Measurements from ENCODE around the gene KLHDC1. TPM values are rescaled to one million over a fixed set of nuclear protein-coding genes. Genes with fewer than 3 reads are reported as not detected.

The KLHDC1 gene
- total and polyA plus RNA-seq, 4 donors: 0.65 to 10.0 (median 4.8) TPM

GRCh38 chr14:49766839-49767238 is 73.9 kb downstream of the KLHDC1 start:
- H3K27me3 ChIP-seq (ENCODE audit: control insufficient read depth in 3 of 3, insufficient read depth in 3 of 3, low read length in 2 of 3): no peaks in the 10 kb centered on the region
- TF ChIP-seq CTCF (IDR thresholded peaks at IDR 0.05; ENCODE audit: control extremely low read depth, extremely low read depth): no peak
- WGBS, 2 donors: 75 to 87% methylated on average over 10 of the region's 10 CpGs
- DNase-seq (peak in 2 of 3 donors; percentile 26 to 30), ATAC-seq (ENCODE audit: insufficient read depth, low FRiP score) (no peak)
- no peak overlapping the region for H3K4me3 ChIP-seq
- H3K9me3 ChIP-seq (ENCODE audit: control insufficient read depth in 4 of 4, insufficient read depth in 3 of 4, low read length in 3 of 4): no peaks in the 10 kb centered on the region
- peak overlapping the region; percentile 80 to 94 for H3K27ac ChIP-seq (ENCODE audit: low read depth in 1 of 2, low read length in 1 of 2)
- H3K4me1 ChIP-seq (ENCODE audit: control insufficient read depth in 5 of 5, insufficient read depth in 5 of 5, low read length in 5 of 5): peaks cover 7 to 29% (median 16%) of the 10 kb centered on the region in 5 donors
- H3K9ac ChIP-seq (ENCODE audit: insufficient read depth in 1 of 2, low read length in 2 of 2): peak overlapping the region; percentile 87 to 97
- peaks cover 0 to 6% (median under 1%) of the 10 kb centered on the region in 4 donors for H3K36me3 ChIP-seq (ENCODE audit: control insufficient read depth in 4 of 4, insufficient read depth in 4 of 4, low read length in 4 of 4)

DNA sequence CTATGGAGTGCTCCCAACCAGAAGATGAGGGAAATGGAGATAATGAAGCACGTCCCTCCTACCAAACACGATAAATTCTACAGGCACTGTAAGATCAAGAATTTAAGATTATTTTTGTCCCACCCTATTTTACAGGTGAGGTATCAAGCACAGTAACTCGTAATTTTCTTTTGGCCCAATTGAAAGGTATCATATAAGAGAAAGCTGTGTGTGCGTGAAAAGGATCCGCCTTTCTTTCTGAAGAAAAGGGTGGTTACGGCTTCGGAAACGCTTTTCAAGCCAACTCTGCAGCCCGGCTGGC is 74.3 kb downstream of the KLHDC1 start:
- H3K27ac ChIP-seq (ENCODE audit: low read depth in 1 of 2, low read length in 1 of 2): peak overlapping the region; percentile 94 to 100
- peaks cover 0 to 6% (median 3%) of the 10 kb centered on the region in 4 donors for H3K36me3 ChIP-seq (ENCODE audit: control insufficient read depth in 4 of 4, insufficient read depth in 4 of 4, low read length in 4 of 4)
- H3K9ac ChIP-seq (ENCODE audit: insufficient read depth in 1 of 2, low read length in 2 of 2): peak overlapping the region; percentile 87 to 97
- peaks cover 7 to 29% (median 16%) of the 10 kb centered on the region in 5 donors for H3K4me1 ChIP-seq (ENCODE audit: control insufficient read depth in 5 of 5, insufficient read depth in 5 of 5, low read length in 5 of 5)
- H3K4me3 ChIP-seq: peak overlapping the region; percentile 94
- DNase-seq (no peak), ATAC-seq (ENCODE audit: insufficient read depth, low FRiP score) (no peak)
- no peak for TF ChIP-seq CTCF (IDR thresholded peaks at IDR 0.05; ENCODE audit: control extremely low read depth, extremely low read depth)
- 0% methylated on average over 9 of the region's 9 CpGs for WGBS, 2 donors
- H3K27me3 ChIP-seq (ENCODE audit: control insufficient read depth in 3 of 3, insufficient read depth in 3 of 3, low read length in 2 of 3): no peaks in the 10 kb centered on the region
- no peaks in the 10 kb centered on the region for H3K9me3 ChIP-seq (ENCODE audit: control insufficient read depth in 4 of 4, insufficient read depth in 3 of 4, low read length in 3 of 4)

DNA sequence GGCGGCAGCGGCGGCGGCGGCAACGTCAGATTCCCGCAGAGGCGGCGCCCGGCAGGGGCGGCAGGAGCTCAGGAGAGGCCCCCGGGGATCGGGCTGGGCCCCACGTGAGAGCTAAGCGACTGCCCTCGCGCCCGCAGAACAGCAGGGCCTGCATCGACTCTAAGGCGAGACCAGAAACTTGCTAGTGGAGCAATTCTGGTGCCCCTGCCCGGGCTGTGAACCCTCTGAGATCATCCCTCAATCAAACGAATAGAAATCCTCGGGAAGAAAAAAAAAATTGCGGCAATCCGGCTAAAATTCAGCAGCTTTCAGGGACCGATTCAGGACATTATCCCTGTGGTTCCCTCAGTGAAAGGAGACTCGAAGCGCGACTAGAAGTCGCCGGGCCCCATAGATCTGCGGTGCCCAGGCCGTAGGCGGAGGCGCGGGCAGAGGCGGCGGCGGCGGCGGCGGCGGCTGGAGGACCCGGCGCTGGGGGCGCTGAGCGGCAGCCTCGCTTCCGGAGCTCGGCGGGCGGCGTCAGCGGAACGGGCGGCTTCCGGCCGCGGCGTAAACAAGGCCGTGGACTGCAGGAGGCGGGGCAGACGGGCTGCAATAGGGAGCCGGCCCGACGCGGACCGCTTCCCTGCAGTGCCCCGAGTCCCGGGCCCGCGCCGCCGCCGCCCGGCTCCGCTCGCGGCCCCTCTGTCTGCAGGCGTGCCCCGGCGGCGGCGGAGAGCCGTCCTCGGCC is 74.8 kb downstream of the KLHDC1 start, which contains the start of gene KLHDC2:
KLHDC2 (plus strand) TSS at position 583 of the 730 bp plus-strand sequence. CDS start 316 bp downstream, outside the sequence.
- Histone ChIP-seq H3K9ac (ENCODE audit: insufficient read depth in 1 of 2, low read length in 2 of 2) (peak within 1 kb of the TSS; percentile 93 to 99), H3K4me3 (peak within 1 kb of the TSS; percentile 94), H3K4me1 (ENCODE audit: control insufficient read depth in 5 of 5, insufficient read depth in 5 of 5, low read length in 5 of 5) (peaks cover 7 to 29% (median 16%) of the 10 kb centered on the region in 5 donors), H3K36me3 (ENCODE audit: control insufficient read depth in 4 of 4, insufficient read depth in 4 of 4, low read length in 4 of 4) (peaks cover 0 to 9% (median 4%) of the 10 kb centered on the region in 4 donors), H3K27me3 (ENCODE audit: control insufficient read depth in 3 of 3, insufficient read depth in 3 of 3, low read length in 2 of 3) (no peaks in the 10 kb centered on the region), H3K27ac (ENCODE audit: low read depth in 1 of 2, low read length in 1 of 2) (peak within 1 kb of the TSS; percentile 94 to 100), H3K9me3 (ENCODE audit: control insufficient read depth in 4 of 4, insufficient read depth in 3 of 4, low read length in 3 of 4) (no peaks in the 10 kb centered on the region)
- DNase-seq: peak; percentile 92 to 95 (median 94)
- ATAC-seq (ENCODE audit: insufficient read depth, low FRiP score): peak; percentile 91
- 0% methylated on average over 57 to 86 of the region's 86 CpGs for WGBS, 2 donors
- TF ChIP-seq CTCF (IDR thresholded peaks at IDR 0.05; ENCODE audit: control extremely low read depth, extremely low read depth): peak; percentile 32
